SKM-1 (cell line): ENCODE data around the gene DVL1.

Experiments used
- DNase-seq: peaks from one replicate; lab custom pipeline; 2025; ENCODE audit not compliant: unreplicated experiment; lab: John Stamatoyannopoulos, UW

The DVL1 gene

DNA sequence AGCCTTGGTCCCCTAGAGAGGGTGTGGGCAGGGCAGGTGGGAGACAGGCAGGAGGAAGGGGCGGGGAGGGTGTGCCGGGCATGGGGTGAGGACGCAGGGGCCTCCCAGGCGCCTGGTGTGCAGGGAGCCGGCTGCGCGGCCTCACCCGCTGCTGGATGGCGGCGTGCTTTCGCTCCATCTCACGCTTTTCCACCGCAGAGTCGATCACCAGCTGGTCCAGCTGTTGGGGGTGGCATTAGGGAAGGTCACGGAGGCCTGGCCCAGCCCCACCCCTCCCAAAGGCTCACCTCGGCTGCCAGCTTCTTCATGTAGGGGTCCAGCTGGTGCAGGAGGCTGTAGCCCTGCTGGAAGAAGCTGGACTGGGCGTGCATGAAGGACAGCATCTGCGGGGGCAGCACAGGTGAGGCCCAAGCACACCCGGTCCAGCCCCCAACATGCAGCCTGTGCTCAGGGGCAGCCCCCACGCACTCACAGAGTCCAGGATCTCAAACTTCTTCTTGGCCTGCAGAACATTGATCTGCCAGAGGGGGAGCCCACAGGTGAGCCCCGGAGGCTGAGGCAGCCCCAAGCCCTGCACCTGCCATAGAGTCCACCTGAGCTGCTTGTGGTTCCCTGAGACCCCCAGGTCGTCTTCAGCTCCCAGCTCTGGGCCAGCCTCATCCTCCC is 49.4 kb downstream of the DVL1 start:
- DNase-seq, result no peak

DNA sequence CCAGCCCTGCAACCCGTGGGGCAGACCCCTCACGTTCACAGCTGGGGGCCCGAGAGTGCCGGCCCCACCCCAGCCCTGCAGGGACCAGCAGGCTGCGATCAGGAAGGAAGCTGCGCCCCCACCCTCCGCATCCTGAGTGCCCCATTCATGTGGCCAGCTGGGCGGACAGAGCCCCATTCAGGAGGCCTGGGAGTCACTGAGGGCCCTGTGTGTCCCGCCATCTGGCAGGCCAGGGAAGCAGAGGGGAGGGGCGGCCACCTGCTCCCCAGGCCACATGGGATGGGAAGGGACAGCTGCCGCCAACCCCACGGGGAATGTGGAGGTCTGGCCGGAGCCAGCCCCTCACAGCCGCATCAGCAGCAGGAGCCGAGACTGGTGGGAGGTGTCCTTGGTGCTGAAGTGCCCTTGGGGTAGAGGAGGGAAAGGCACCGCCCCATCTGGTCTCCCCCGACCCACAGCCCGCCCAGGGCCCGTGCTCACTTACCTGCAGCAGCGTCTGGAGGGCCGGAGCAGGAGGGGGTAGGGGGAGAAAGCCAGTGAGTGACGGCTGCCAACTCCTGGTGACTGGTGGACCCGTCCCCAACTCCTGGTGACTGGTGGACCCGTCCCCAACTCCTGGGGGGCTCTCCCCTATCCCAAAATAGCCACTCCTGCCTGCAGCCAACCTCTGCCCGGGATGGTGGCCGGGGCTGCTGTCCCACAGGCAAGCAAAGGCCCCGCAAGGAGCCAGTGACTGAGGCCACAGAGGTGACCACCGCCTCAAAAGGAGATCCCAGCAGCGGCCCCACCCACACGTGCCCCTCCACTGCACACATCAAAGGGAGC is 50.1 kb downstream of the DVL1 start:
- DNase-seq, result no peak

DNA sequence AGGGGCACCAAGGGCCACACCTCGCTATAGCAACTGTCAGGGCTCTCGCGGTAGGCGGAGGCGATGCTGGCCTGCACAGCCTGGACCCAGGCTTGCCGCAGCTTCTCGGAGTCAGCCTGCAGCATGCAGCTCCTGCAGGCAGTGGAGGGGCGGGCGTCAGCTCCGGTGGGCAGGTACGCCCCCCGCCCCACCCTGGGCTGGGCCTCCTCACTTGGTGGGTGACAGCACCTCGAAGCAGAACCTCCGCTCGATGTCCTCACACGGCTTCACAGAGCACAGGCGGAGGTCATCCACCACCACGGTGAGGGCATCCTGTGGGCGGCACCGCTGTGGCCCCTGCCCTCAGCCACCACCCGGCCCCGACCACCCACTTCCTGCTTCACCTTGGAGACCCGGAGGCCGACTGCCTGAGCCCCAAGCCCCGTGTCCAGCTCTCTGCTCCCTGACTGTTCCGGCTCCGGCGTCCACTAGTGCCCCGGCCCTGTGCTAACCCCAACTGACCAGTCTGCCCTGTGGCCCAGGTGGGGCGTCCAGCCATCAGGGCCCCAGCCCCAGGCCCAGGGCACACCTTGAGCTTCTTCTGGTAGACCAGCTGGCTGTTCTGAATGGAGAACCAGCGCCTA is 51.3 kb downstream of the DVL1 start:
- no peak for DNase-seq

DNA sequence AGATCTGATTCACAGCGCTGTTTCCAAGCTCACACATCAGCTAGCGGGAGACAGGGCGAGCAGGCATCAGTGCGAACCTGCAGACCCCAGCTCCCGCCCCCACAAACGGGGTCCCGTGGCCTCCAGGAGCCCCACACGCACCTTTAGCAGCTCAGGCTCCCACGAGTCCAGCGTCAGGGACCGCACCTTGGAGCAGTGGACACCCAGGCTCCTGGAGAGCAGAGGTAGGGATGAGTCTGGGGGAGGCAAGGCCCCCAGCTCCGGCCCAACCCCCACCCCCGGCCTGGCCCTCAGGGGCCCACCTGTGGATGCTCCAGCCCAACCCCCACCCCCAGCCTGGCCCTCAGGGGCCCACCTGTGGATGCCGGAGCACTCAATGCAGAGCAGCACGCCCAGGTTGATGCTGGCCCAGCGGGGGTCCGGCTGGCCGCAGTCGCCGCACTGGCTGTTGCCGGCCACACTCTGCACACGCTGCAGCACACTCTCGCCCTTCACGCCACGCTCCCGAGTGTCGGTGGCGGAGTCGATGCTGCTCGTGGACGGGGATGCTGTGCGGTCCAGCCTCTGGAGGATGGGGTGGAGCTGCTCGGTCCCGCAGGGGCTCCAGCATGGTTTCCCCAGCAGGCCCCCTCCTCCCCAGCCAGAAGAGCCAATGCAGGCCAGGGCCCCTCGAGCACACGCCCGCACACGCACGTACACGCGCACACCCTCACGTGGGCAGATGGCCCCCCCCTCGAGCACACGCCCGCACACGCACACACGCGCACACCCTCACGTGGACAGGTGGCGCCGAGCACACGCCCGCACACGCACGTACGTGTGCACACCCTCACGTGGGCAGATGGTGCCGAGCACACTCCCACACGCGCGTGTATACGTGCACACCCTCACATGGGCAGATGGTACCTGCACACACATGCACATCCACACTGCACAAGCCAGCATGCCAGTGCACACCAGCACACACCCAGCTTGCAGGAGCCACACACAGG is 52.9 kb downstream of the DVL1 start:
- DNase-seq, result no peak

DNA sequence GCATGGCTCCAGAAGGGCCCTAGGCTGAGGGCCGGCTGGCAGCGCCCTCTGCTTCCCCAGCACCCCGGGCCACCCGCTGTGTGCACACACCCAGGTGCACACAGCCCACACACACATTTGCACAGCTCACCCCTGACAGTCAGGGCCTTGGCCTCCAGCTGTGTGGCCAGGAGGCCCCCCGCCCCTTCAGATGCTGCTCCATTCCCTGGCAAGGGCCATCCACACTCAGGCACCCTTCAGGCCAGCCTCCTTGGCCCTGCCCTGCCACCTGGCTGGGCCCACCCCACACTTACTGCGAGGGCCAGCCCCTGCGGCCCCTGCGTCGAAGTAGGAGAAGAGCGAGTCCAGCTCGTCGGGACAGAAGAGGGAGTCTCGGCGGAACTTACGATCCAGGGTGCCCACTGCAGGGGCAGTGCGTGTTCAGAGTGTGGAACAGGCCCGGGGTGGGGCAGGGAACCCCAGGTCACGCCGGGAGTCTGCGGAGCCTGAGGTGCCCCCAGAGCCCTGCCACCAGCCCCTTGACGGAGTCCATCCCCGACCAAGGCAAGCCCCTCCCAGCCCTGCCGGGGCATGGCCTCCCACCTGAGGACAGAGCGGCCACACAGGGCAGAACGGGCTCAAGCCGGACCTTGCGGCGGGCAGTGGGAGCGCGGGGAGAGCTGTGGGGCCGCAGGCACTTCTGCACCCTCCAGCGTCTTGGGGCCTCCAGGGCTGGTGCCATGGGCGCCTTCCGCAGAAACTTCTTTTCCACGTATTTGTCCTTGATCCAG is 53.9 kb downstream of the DVL1 start:
- no peak for DNase-seq

- no peak for DNase-seq
Measured at GRCh38 chr1:1294250-1294890, 54.8 kb downstream of the DVL1 start.

- no peak for DNase-seq
Measured at GRCh38 chr1:1293263-1294249, 55.7 kb downstream of the DVL1 start.

DNA sequence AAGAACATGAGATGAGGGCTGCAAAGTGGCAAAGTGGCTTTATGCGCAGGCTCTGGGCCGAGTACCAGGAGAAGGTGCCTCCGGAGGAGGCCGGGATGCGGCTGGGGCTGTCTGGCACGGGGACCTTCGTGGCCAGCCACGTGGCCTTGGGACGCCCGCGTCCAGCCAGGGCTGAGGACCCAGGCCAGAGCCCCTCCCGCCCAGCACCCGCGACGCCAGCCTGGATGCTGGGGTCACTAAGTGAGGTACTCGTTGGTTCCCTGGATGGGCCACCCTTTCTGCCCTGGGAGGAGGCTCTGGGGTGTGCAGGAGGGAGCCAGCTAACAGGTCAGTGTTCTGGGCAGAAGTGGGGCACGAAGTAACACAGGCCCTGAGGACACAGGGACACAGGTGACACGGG is 56.4 kb downstream of the DVL1 start:
- DNase-seq, result no peak

DNA sequence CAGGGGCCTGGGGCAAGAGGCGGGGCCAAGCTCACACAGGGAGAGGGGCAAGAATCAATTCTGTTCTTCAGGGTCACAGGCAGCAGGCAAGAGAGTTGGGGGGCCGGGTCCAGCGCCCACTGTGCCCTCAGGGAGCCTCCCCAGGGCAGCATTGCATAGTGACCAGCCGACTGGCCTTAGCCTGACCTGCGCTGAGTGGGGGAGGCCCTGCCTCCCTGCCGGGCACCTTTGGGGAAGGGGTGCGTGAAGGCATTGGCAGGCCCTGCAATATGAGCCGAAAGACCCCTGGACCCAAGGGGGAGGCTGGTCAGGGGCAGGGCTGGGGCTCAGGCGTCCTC is 56.8 kb downstream of the DVL1 start:
- no peak for DNase-seq

DNA sequence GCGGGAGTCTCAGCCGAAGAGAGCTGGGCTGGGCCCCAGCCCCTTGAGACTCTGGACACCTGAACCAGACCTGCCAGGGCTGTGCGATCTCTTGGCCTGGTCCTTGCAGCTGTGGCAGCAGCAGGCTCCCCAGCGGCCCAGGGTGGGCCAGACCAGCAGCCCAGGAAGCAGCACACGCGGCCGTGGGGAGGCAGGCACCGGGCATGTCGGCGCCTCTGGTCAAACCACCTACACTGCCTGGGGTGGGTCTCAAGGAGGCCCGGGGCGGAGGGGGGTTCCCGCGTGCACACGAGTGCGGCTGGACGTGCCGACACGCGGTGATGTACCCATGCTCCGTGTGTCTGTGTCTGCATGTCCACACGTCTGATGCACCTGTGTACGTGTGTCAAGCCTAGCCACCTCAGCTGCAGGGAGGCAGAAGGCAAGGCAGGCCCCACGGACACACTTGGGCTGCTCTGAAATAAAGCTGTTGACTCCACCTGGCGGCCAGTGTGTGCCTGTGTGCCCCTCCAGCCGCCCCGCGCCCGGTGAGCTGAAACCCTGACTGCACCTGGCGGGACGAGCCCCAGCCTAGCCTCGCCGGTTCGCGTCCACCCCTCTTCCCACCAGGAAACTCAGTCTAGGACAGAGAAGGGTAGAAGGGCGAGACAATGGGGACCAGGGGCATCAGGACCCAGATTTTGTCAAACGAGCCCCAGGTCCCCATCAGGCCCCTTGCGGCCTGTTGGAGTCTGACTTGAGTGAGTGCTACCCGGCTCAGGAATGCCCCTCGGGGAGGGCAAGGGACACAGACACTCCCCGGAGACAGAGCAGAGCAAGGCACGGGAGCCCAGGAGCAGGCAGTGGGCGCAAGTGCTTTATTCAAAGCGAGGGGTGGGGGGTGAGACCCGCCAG is 57.4 kb downstream of the DVL1 start:
- DNase-seq, result peak; percentile 23

DNA sequence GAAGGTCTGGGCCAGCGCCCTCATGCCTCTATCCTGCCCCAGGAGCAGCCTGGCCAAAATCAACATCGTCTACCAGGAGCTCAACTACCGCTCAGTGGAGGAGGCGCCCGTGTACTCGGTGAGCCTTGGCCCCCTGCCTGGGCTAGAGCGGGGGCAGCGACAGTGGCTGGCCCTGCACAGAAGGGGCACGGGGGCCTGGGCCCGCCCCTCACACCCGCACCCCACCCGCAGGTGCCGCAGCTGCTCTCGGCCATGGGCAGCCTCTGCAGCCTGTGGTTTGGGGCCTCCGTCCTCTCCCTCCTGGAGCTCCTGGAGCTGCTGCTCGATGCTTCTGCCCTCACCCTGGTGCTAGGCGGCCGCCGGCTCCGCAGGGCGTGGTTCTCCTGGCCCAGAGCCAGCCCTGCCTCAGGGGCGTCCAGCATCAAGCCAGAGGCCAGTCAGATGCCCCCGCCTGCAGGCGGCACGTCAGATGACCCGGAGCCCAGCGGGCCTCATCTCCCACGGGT is 58.1 kb downstream of the DVL1 start:
- DNase-seq, result no peak

DNA sequence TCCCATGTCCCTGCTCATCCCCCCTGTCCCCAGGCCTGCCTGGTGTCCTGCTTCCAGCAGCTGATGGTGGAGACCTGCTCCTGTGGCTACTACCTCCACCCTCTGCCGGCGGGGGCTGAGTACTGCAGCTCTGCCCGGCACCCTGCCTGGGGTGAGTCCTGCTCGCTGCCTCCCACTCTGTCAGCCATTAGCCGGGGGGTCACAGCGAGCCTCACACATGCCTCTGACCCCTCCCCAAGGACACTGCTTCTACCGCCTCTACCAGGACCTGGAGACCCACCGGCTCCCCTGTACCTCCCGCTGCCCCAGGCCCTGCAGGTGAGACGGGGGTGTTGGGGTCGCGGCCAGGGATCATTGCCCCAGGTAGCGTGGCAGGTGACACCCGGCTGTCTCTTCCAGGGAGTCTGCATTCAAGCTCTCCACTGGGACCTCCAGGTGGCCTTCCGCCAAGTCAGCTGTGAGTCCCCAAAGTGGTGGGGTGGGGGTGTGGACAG is 58.9 kb downstream of the DVL1 start:
- no peak for DNase-seq

- DNase-seq, result no peak
Measured at GRCh38 chr1:1287288-1288110, 61.7 kb downstream of the DVL1 start.

DNA sequence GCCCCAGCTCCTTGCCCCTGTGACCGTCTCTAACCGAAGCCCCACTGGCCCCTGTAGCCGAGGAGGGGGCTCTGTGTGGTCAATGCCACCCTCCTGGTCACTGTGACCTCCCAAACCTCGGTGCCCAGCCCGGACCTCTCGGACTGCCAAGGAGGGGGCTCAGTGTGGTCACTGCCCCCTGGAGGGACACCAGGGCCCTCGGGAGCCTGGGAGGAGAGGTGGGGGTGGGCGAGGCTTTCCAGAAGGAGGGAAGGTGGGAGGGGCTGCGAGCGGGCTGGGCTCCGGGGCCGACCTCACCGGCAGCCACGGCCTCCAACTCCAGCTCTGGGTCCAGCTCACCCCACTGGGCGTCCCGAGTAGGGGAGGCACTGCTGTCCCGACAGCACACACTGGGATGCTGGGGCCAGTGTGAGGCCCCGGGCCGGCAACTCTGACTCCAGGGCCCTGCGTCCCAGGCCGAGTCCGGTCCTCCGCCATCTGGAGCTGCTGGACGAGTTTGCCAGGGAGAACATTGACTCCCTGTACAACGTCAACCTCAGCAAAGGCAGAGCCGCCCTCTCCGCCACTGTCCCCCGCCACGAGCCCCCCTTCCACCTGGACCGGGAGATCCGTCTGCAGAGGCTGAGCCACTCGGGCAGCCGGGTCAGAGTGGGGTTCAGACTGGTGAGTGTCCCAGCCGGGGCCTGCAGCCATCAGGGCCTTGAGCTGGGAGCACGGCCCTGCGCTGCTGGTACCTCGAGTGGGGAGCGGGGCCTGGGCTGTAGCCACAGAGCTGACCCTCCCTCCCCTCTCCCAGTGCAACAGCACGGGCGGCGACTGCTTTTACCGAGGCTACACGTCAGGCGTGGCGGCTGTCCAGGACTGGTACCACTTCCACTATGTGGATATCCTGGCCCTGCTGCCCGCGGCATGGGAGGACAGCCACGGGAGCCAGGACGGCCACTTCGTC is 62.6 kb downstream of the DVL1 start:
- no peak for DNase-seq

GRCh38 chr1:1285611-1286311 is 63.5 kb downstream of the DVL1 start:
- no peak for DNase-seq
